Activated CD4-positive, alpha-beta T cell treated with anti-CD3 and anti-CD28 coated beads, Interleukin-2, amount 50 U/mL, for 24 hours (primary cell): ENCODE measurements around the gene NLGN2.

ENCODE experiments used
- DNase-seq, 2 donors: peaks; one replicate each; pipeline ENCODE4 v3.0.0-alpha.2; 2020; ENCODE audit warnings: low read depth in 1 of 2, low spot score in 1 of 2

The NLGN2 gene

GRCh38 chr17:7413346-7413985, 5.8 kb downstream of the NLGN2 start:
- no peak for DNase-seq

- DNase-seq, result no peak
Observed at GRCh38 chr17:7414837-7415236, 7.2 kb downstream of the NLGN2 start.

- DNase-seq, result no peak
Observed at GRCh38 chr17:7415784-7416183, 8.1 kb downstream of the NLGN2 start.

GRCh38 chr17:7416323-7416722, 8.7 kb downstream of the NLGN2 start:
- no peak for DNase-seq

GRCh38 chr17:7417056-7417655, 9.5 kb downstream of the NLGN2 start:
- DNase-seq, result no peak

- no peak for DNase-seq
Observed at GRCh38 chr17:7418472-7419152, 11.0 kb downstream of the NLGN2 start.

- DNase-seq, result no peak
Observed at GRCh38 chr17:7419819-7420610, 12.4 kb downstream of the NLGN2 start, which contains the start of gene SPEM1. TSS of gene SPEM1 (plus strand) at chr17:7420324. CDS start at chr17:7420385, 61 bp downstream.

- DNase-seq, result no peak
Observed at GRCh38 chr17:7421186-7421585, 13.5 kb downstream of the NLGN2 start.

- no peak for DNase-seq
Observed at GRCh38 chr17:7423679-7424078, 16.0 kb downstream of the NLGN2 start.

- DNase-seq, result no peak
Observed at GRCh38 chr17:7425316-7425715, 17.7 kb downstream of the NLGN2 start, which contains the start of gene SPEM2. TSS of gene SPEM2 (plus strand) at chr17:7425616. CDS start at chr17:7425689, 73 bp downstream.

- DNase-seq, result no peak
Observed at GRCh38 chr17:7425756-7426155, 18.1 kb downstream of the NLGN2 start.

- DNase-seq, result no peak
Observed at GRCh38 chr17:7426203-7426863, 18.7 kb downstream of the NLGN2 start.

GRCh38 chr17:7426896-7427489, 19.3 kb downstream of the NLGN2 start:
- no peak for DNase-seq

- DNase-seq, result no peak
Observed at GRCh38 chr17:7427549-7427948, 19.9 kb downstream of the NLGN2 start.

GRCh38 chr17:7428557-7428956, 20.9 kb downstream of the NLGN2 start, which contains the start of gene SPEM3:
TSS of gene SPEM3 (plus strand) at chr17:7428857. CDS start at chr17:7428903, 46 bp downstream.
- DNase-seq, result no peak

- DNase-seq, result no peak
Observed at GRCh38 chr17:7429722-7430121, 22.1 kb downstream of the NLGN2 start.

GRCh38 chr17:7431231-7431630, 23.6 kb downstream of the NLGN2 start:
- no peak for DNase-seq

- DNase-seq, result no peak
Observed at GRCh38 chr17:7432296-7432695, 24.7 kb downstream of the NLGN2 start.

GRCh38 chr17:7435676-7436555, 28.3 kb downstream of the NLGN2 start:
- DNase-seq, result peak; percentile 39 to 40
